Peyer's patch (tissue), 4 donors: ENCODE measurements around the gene EEFSEC.

Experiments used
- CTCF ChIP-seq, 6 experiments: fragments of 450-650 bp in 4 of 6; fragments of 200-600 bp in 2 of 6; sonication (generic) in 1 of 6; IDR thresholded peaks; one replicate each; pipeline ENCODE4 v1.5.1; 2017 to 2019; ENCODE audit warnings: antibody characterized with exemption in 6 of 6, mild to moderate bottlenecking in 3 of 6, moderate library complexity in 1 of 6
- POLR2A ChIP-seq, 2 donors: fragments of 450-650 bp; IDR thresholded peaks; one replicate each; pipeline ENCODE4 v1.5.1; 2017; ENCODE audit warnings: antibody characterized with exemption in 2 of 2, mild to moderate bottlenecking in 2 of 2, moderate library complexity in 2 of 2

GRCh38 chr3:128152419-128153155 is 694 bp upstream of the EEFSEC start:
- no peak for TF ChIP-seq CTCF (IDR thresholded peaks at IDR 0.05)
- TF ChIP-seq POLR2A (IDR thresholded peaks at IDR 0.05), result no peak
